MM.1S (cell line): ENCODE measurements around the gene GBGT1.

Source experiments
- DNase-seq: peaks from one replicate; pipeline ENCODE4 v3.0.0-alpha.2; 2015
- H2AFZ ChIP-seq: fragments of 300-600 bp; sonication (generic); 2 replicates; pipeline ENCODE4 v1.6.0; 2016; ENCODE audit warnings: antibody characterized with exemption, low read length
- H3F3A ChIP-seq: fragments of 300-600 bp; sonication (generic); 2 replicates; pipeline ENCODE4 v1.6.1; 2016; ENCODE audit warnings: mild to moderate bottlenecking, antibody characterized with exemption, low read length, moderate library complexity, mixed read lengths; ENCODE audit not compliant: insufficient read depth
- H3K27ac ChIP-seq: fragments of 300-600 bp; sonication (generic); 2 replicates; pipeline ENCODE4 v1.5.1; 2016; ENCODE audit warnings: mild to moderate bottlenecking, low read length
- H3K27me3 ChIP-seq: fragments of 300-600 bp; sonication (generic); replicated peaks from 2 replicates; pipeline ENCODE4 v1.6.0; 2016; ENCODE audit warnings: low read length; ENCODE audit not compliant: insufficient read depth
- H3K36me3 ChIP-seq: fragments of 300-600 bp; sonication (generic); replicated peaks from 2 replicates; pipeline ENCODE4 v1.6.1; 2016; ENCODE audit warnings: mild to moderate bottlenecking, low read length, mixed read lengths; ENCODE audit not compliant: insufficient read depth
- H3K4me1 ChIP-seq: fragments of 300-600 bp; sonication (generic); 2 replicates; pipeline ENCODE4 v1.6.1; 2016; ENCODE audit warnings: low read length, mixed read lengths
- H3K4me2 ChIP-seq: fragments of 300-600 bp; sonication (generic); 2 replicates; pipeline ENCODE4 v1.6.0; 2016; ENCODE audit warnings: low read depth, low read length
- H3K4me3 ChIP-seq: fragments of 300-600 bp; sonication (generic); 2 replicates; pipeline ENCODE4 v1.5.1; 2016; ENCODE audit warnings: low read length, mixed read lengths
- H3K79me2 ChIP-seq: fragments of 300-600 bp; sonication (generic); 2 replicates; pipeline ENCODE4 v1.6.1; 2016; ENCODE audit warnings: mixed run types, low read length, mixed read lengths
- H3K9ac ChIP-seq: fragments of 300-600 bp; sonication (generic); 2 replicates; pipeline ENCODE4 v1.6.1; 2016; ENCODE audit warnings: low read length, mixed read lengths
- H3K9me2 ChIP-seq: fragments of 300-600 bp; sonication (generic); replicated peaks from 2 replicates; pipeline ENCODE4 v1.6.1; 2016; ENCODE audit warnings: mild to moderate bottlenecking, low read length, mixed read lengths; ENCODE audit not compliant: insufficient read depth
- H3K9me3 ChIP-seq: fragments of 300-600 bp; sonication (generic); replicated peaks from 2 replicates; pipeline ENCODE4 v1.6.1; 2016; ENCODE audit warnings: mild to moderate bottlenecking, low read length, mixed read lengths; ENCODE audit not compliant: insufficient read depth
- H4K20me1 ChIP-seq: fragments of 300-600 bp; sonication (generic); 2 replicates; pipeline ENCODE4 v1.6.1; 2016; ENCODE audit warnings: mild to moderate bottlenecking, low read length, moderate library complexity, mixed read lengths; ENCODE audit not compliant: insufficient read depth
- EZH2 ChIP-seq: fragments of 300-600 bp; sonication (generic); optimal IDR thresholded peaks from 2 replicates; pipeline ENCODE3; 2017; ENCODE audit warnings: low read depth, mild to moderate bottlenecking, antibody characterized with exemption, low read length, mixed read lengths
- EZH2phosphoT487 ChIP-seq: fragments of 300-600 bp; sonication (generic); IDR thresholded peaks from 2 replicates; pipeline ENCODE4 v1.6.1; 2018; ENCODE audit warnings: antibody characterized with exemption, low read length
- TF ChIP-seq, protein P1 (sequence below): fragments of 300-600 bp; sonication (generic); IDR thresholded peaks from 2 replicates; pipeline ENCODE4 v1.5.1; 2016; ENCODE audit warnings: antibody characterized with exemption, low read length, mixed read lengths

GBGT1 gene

DNA sequence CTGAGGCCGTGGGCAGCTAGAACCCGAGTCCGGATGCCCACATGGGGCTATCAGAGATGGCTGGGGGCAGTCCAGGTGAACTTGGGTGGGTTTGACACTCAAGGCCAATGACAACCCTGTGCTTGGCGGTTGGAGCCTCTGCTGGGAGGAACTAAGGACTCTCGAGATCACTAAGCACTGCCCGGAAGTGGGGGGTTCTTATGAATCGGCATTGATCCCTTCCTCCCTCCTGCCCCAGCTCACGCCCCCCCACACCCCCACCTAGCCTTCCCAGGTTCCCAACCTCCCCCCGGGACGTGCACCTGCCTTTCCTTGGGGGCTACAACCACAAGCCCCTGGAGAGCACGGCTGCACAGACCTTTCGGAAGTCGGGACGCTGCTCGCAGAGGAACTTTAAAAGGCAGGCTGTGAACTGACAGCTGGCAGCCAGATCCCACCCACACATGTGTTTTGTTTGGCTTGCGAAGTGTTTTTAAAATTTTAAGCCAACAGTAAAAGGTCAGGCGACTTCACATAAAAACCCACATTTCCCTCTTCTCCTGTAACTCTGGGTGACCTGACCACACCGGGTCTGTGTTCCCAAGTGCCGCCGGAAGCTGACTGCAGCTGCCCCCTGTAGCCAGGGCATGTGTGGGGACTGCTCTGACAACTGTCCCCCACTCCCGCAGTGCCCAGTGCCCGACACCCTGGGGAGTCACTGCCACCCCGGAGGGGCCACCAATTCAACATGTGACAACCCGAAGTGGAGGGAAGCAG is 37.6 kb downstream of the GBGT1 start:
- TF ChIP-seq, protein P1, sequence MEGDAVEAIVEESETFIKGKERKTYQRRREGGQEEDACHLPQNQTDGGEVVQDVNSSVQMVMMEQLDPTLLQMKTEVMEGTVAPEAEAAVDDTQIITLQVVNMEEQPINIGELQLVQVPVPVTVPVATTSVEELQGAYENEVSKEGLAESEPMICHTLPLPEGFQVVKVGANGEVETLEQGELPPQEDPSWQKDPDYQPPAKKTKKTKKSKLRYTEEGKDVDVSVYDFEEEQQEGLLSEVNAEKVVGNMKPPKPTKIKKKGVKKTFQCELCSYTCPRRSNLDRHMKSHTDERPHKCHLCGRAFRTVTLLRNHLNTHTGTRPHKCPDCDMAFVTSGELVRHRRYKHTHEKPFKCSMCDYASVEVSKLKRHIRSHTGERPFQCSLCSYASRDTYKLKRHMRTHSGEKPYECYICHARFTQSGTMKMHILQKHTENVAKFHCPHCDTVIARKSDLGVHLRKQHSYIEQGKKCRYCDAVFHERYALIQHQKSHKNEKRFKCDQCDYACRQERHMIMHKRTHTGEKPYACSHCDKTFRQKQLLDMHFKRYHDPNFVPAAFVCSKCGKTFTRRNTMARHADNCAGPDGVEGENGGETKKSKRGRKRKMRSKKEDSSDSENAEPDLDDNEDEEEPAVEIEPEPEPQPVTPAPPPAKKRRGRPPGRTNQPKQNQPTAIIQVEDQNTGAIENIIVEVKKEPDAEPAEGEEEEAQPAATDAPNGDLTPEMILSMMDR, result no peak
- no peak for TF ChIP-seq EZH2phosphoT487
- no peak for TF ChIP-seq EZH2
- Histone ChIP-seq H3K9me3 (no peaks in the 10 kb centered on the region), H4K20me1 (no peaks in the 10 kb centered on the region), H2AFZ (no peak overlapping the region), H3K79me2 (no peaks in the 10 kb centered on the region), H3K4me3 (no peak overlapping the region), H3K27me3 (no peaks in the 10 kb centered on the region), H3K4me1 (0 out of 2 replicates have a peak, but pooled peaks cover 3% of the 10 kb centered on the region), H3K9me2 (no peaks in the 10 kb centered on the region), H3F3A (peaks cover 6% of the 10 kb centered on the region; the same call in 1 of the 2 replicates), H3K36me3 (no peaks in the 10 kb centered on the region), H3K9ac (no peak overlapping the region), H3K27ac (no peak overlapping the region), H3K4me2 (no peak overlapping the region)
- DNase-seq, result no peak

DNA sequence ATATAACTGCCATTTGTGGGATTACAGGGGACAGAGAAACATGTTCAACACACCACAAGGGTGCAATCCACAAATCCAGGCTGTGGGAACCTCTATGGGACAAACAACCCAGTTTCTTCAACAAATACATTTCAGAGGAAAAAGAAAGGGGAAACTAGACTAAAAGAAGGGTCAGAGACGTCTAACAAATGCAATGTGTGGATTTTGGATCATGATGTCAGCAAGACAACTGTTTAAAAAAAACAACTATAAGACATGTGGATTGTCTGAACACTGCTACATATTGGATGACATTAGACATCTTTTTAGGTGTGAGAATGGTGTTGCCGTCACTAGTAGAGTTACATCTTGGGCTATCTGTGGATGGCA is 38.8 kb downstream of the GBGT1 start:
- H3K79me2 ChIP-seq, result peaks cover under 1% of the 10 kb centered on the region; the same call in 1 of the 2 replicates
- no peak overlapping the region for H2AFZ ChIP-seq
- no peaks in the 10 kb centered on the region for H3K9me3 ChIP-seq
- H3K9me2 ChIP-seq, result no peaks in the 10 kb centered on the region
- no peaks in the 10 kb centered on the region for H4K20me1 ChIP-seq
- no peak for DNase-seq
- peaks cover 6% of the 10 kb centered on the region; the same call in 1 of the 2 replicates for H3F3A ChIP-seq
- H3K27ac ChIP-seq, result no peak overlapping the region
- no peak overlapping the region for H3K4me3 ChIP-seq
- no peaks in the 10 kb centered on the region for H3K36me3 ChIP-seq
- H3K4me2 ChIP-seq, result no peak overlapping the region
- TF ChIP-seq EZH2phosphoT487 (no peak), EZH2 (no peak)
- TF ChIP-seq, protein P1, result no peak
- H3K4me1 ChIP-seq, result 0 out of 2 replicates have a peak, but pooled peaks cover 3% of the 10 kb centered on the region
- H3K9ac ChIP-seq, result no peak overlapping the region
- H3K27me3 ChIP-seq, result no peaks in the 10 kb centered on the region

DNA sequence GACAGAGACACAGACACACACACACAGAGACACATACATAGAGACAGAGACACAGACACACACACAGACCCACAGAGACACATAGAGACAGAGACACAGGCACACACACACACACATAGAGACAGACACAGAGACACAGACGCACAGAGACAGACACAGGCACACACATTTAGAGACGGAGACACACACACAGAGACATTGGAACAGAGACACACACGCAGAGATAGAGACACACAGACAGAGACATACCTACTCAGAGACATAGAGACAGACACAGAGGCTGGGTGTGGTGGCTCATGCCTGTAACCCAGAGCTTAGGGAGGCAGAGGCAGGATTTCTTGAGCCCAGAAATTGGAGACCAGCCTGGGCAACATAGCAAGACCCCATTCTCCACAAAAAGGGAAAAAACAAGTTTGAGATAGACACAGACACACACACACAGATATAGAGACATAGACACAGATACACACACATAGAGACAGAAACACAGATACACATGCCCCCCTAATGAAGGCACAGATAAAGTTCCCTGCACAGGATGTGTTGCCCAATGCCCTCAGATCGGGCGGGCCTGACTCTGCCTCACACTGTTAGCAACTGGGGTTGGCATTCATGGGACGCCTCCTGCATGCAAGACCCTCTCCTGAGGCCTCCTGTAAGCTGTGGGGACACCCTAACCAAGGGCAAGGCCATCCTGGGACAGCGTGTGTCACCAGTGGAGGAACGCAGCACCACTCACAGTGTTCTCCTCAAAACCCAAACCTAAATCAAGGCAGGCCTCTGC is 39.4 kb downstream of the GBGT1 start:
- H4K20me1 ChIP-seq, result no peaks in the 10 kb centered on the region
- no peak for DNase-seq
- H3K4me1 ChIP-seq, result 0 out of 2 replicates have a peak, but pooled peaks cover 3% of the 10 kb centered on the region
- H3F3A ChIP-seq, result peaks cover 6% of the 10 kb centered on the region; the same call in 1 of the 2 replicates
- no peaks in the 10 kb centered on the region for H3K9me2 ChIP-seq
- no peak overlapping the region for H3K4me3 ChIP-seq
- H3K79me2 ChIP-seq, result peaks cover 5% of the 10 kb centered on the region; the same call in 1 of the 2 replicates
- H3K9me3 ChIP-seq, result no peaks in the 10 kb centered on the region
- H3K27ac ChIP-seq, result no peak overlapping the region
- H3K27me3 ChIP-seq, result no peaks in the 10 kb centered on the region
- H3K36me3 ChIP-seq, result no peaks in the 10 kb centered on the region
- no peak overlapping the region for H3K9ac ChIP-seq
- H3K4me2 ChIP-seq, result no peak overlapping the region
- TF ChIP-seq EZH2 (no peak), EZH2phosphoT487 (no peak)
- TF ChIP-seq, protein P1, result no peak
- H2AFZ ChIP-seq, result no peak overlapping the region
